Activated CD4-positive, CD25-positive, alpha-beta regulatory T cell treated with anti-CD3 and anti-CD28 coated beads, Interleukin-2, amount 50 U/mL, for 24 hours (primary cell): ENCODE measurements around the gene CALM1.
"Not testable (repeated sequence)": the region's sequence is repeated elsewhere in the genome, so short reads cannot be mapped to it uniquely, and the experiment has no call there.

Experiments
- ATAC-seq, 2 donors: fragments of 150-1000 bp; cut with Tn5 transposase; one replicate each; pipeline ENCODE4 v1.10.0; 2021; ENCODE audit warnings: mild to moderate bottlenecking in 1 of 2, moderate library complexity in 1 of 2

CALM1 gene

GRCh38 chr14:90383731-90384542 is 12.9 kb upstream of the CALM1 start:
- peak; percentile 11 to 18 for ATAC-seq

- no peak for ATAC-seq
These were observed 12.3 kb upstream of the CALM1 start for GRCh38 chr14:90384543-90384911.

GRCh38 chr14:90386321-90386720 is 10.5 kb upstream of the CALM1 start:
- ATAC-seq, result no peak

GRCh38 chr14:90387206-90387760 is 9.5 kb upstream of the CALM1 start:
- no peak for ATAC-seq

- no peak for ATAC-seq
These were observed 8.4 kb upstream of the CALM1 start for GRCh38 chr14:90388437-90388836.

- peak; percentile 67 to 69 for ATAC-seq
These were observed 7.8 kb upstream of the CALM1 start for GRCh38 chr14:90388982-90389381.

GRCh38 chr14:90393966-90394365 is 2.9 kb upstream of the CALM1 start:
- ATAC-seq, result no peak

GRCh38 chr14:90394782-90395181 is 2.0 kb upstream of the CALM1 start:
- not testable (repeated sequence) for ATAC-seq

GRCh38 chr14:90397425-90398314 is 841 bp downstream of the CALM1 start:
- ATAC-seq, result peak; percentile 11 to 14

- peak; percentile 7 to 10 for ATAC-seq
These were observed 1.5 kb downstream of the CALM1 start for GRCh38 chr14:90398315-90398839.

- ATAC-seq, result no peak
These were observed 2.2 kb downstream of the CALM1 start for GRCh38 chr14:90398841-90399540.

GRCh38 chr14:90399541-90400444 is 3.0 kb downstream of the CALM1 start:
- peak; percentile 63 to 65 for ATAC-seq

GRCh38 chr14:90400904-90401561 is 4.2 kb downstream of the CALM1 start:
- no peak for ATAC-seq

- ATAC-seq, result no peak
These were observed 5.2 kb downstream of the CALM1 start for GRCh38 chr14:90402016-90402415.

GRCh38 chr14:90403065-90403464 is 6.2 kb downstream of the CALM1 start:
- no peak for ATAC-seq

- no peak for ATAC-seq
These were observed 8.3 kb downstream of the CALM1 start for GRCh38 chr14:90405101-90405500.

GRCh38 chr14:90405755-90406154 is 8.9 kb downstream of the CALM1 start:
- no peak for ATAC-seq

- ATAC-seq, result no peak
These were observed 9.6 kb downstream of the CALM1 start for GRCh38 chr14:90406384-90406798.

GRCh38 chr14:90407230-90407629 is 10.4 kb downstream of the CALM1 start:
- ATAC-seq, result no peak

GRCh38 chr14:90408713-90409112 is 11.9 kb downstream of the CALM1 start:
- no peak for ATAC-seq

GRCh38 chr14:90409209-90409730 is 12.4 kb downstream of the CALM1 start:
- no peak for ATAC-seq
